GM23338 (cell line): Measurements from ENCODE around the gene DELE1. TPM values are rescaled to one million over a fixed set of nuclear protein-coding genes. Genes with fewer than 3 reads are reported as not detected.

Experiments
- ATAC-seq: fragments of 200-7000 bp; cut with Tn5 transposase; 3 replicates; pipeline ENCODE4 v1.9.1; 2020
- DNase-seq: peaks from one replicate; pipeline ENCODE4 v3.0.0-alpha.2; 2015; ENCODE audit warnings: low spot score
- H2AFZ ChIP-seq: fragments of 200-600 bp; sonication (generic); 2 replicates; pipeline ENCODE4 v1.8.0; 2016; ENCODE audit warnings: antibody characterized with exemption, mild to moderate bottlenecking, moderate library complexity
- H3F3A ChIP-seq: fragments of 200-600 bp; sonication (generic); replicated peaks from 2 replicates; pipeline ENCODE4 v1.8.0; 2017; ENCODE audit warnings: antibody characterized with exemption, mixed run types, low read depth
- H3K27ac ChIP-seq: fragments of 200-600 bp; sonication (generic); 2 replicates; pipeline ENCODE4 v1.6.1; 2016; ENCODE audit warnings: low read depth
- H3K27me3 ChIP-seq: fragments of 200-600 bp; sonication (generic); 2 replicates; pipeline ENCODE4 v1.8.0; 2016; ENCODE audit warnings: mild to moderate bottlenecking, mixed run types, moderate library complexity; ENCODE audit not compliant: insufficient read depth
- H3K36me3 ChIP-seq: fragments of 200-600 bp; sonication (generic); 2 replicates; pipeline ENCODE4 v1.8.0; 2016; ENCODE audit warnings: mild to moderate bottlenecking; ENCODE audit not compliant: insufficient read depth
- H3K4me1 ChIP-seq: fragments of 200-600 bp; sonication (generic); 2 replicates; pipeline ENCODE4 v1.8.0; 2016; ENCODE audit warnings: mild to moderate bottlenecking, moderate library complexity; ENCODE audit not compliant: insufficient read depth
- H3K4me2 ChIP-seq: fragments of 200-600 bp; sonication (generic); 2 replicates; pipeline ENCODE4 v1.7.1; 2017; ENCODE audit warnings: mixed run types
- H3K4me3 ChIP-seq: fragments of 200-600 bp; sonication (generic); 2 replicates; pipeline ENCODE4 v1.6.1; 2016; ENCODE audit warnings: mixed run types
- H3K79me2 ChIP-seq: fragments of 200-600 bp; sonication (generic); replicated peaks from 2 replicates; pipeline ENCODE4 v1.8.0; 2017; ENCODE audit warnings: mild to moderate bottlenecking; ENCODE audit not compliant: insufficient read depth
- H3K9me2 ChIP-seq: fragments of 200-600 bp; sonication (generic); 2 replicates; pipeline ENCODE4 v1.8.0; 2017; ENCODE audit not compliant: insufficient read depth
- H4K20me1 ChIP-seq: fragments of 200-600 bp; sonication (generic); replicated peaks from 2 replicates; pipeline ENCODE4 v1.8.0; 2017; ENCODE audit warnings: mild to moderate bottlenecking; ENCODE audit not compliant: insufficient read depth
- H3K27ac Mint-ChIP-seq: 2 replicates; pipeline ENCODE4 v1.8.0; 2020; ENCODE audit warnings: inconsistent platforms, mild to moderate bottlenecking, moderate library complexity, mixed read lengths
- H3K27me3 Mint-ChIP-seq: 3 replicates; pipeline ENCODE4 v1.8.0; 2022; ENCODE audit warnings: low read depth, mild to moderate bottlenecking, moderate library complexity, mixed read lengths, inconsistent platforms; ENCODE audit not compliant: insufficient read depth, poor library complexity
- H3K36me3 Mint-ChIP-seq: 3 replicates; pipeline ENCODE4 v1.8.0; 2021; ENCODE audit warnings: low read depth, mild to moderate bottlenecking, inconsistent platforms, moderate library complexity, mixed read lengths
- H3K4me1 Mint-ChIP-seq: 3 replicates; pipeline ENCODE4 v1.8.0; 2020; ENCODE audit warnings: mild to moderate bottlenecking, inconsistent platforms, mixed read lengths
- H3K4me3 Mint-ChIP-seq: 3 replicates; pipeline ENCODE4 v1.8.0; 2021; ENCODE audit warnings: moderate library complexity, mild to moderate bottlenecking, inconsistent platforms, mixed read lengths
- H3K9me3 Mint-ChIP-seq: 3 replicates; pipeline ENCODE4 v1.8.0; 2020; ENCODE audit warnings: moderate library complexity, mild to moderate bottlenecking, inconsistent platforms, mixed read lengths
- ETS1 ChIP-seq: IDR thresholded peaks from 2 replicates; pipeline ENCODE4 v1.6.1; 2016; ENCODE audit warnings: antibody characterized with exemption
- EZH2 ChIP-seq: fragments of 200-600 bp; sonication (generic); IDR thresholded peaks from one replicate; pipeline ENCODE4 v1.8.0; 2017; ENCODE audit warnings: antibody characterized with exemption, mild to moderate bottlenecking, low read depth; ENCODE audit not compliant: unreplicated experiment
- polyA plus RNA-seq: library from polyadenylated mRNA; unstranded; fragments of >200 nt; fragmentation: Nextera tagmentation; extraction: Ambion mirVana; gene quantifications from 2 replicates; pipeline ENCODE4 v1.2.1, GENCODE V29; 2016
- total RNA-seq: library from RNA; depleted of rRNA; stranded (reverse); fragments of >200 nt; shearing (Covaris generic); gene quantifications from 2 replicates; pipeline ENCODE4 v1.2.3, GENCODE V29; 2014
- TF ChIP-seq, protein P1 (sequence below), 2 experiments: fragments of 200-600 bp in 1 of 2; sonication (generic) in 1 of 2; conservative IDR thresholded peaks; 2 replicates each; pipeline versions ENCODE4 v1.5.1 to v1.6.1; 2016 to 2017; ENCODE audit warnings: antibody characterized with exemption in 2 of 2, low read depth in 2 of 2, mild to moderate bottlenecking in 2 of 2, moderate library complexity in 1 of 2

DELE1 gene
- total and polyA plus RNA-seq, 2 experiments from 2014 or later: 26.9 to 62.2 TPM

GRCh38 chr5:141960018-141960417, 36.3 kb downstream of the DELE1 start:
- TF ChIP-seq EZH2: no peak
- TF ChIP-seq, protein P1, sequence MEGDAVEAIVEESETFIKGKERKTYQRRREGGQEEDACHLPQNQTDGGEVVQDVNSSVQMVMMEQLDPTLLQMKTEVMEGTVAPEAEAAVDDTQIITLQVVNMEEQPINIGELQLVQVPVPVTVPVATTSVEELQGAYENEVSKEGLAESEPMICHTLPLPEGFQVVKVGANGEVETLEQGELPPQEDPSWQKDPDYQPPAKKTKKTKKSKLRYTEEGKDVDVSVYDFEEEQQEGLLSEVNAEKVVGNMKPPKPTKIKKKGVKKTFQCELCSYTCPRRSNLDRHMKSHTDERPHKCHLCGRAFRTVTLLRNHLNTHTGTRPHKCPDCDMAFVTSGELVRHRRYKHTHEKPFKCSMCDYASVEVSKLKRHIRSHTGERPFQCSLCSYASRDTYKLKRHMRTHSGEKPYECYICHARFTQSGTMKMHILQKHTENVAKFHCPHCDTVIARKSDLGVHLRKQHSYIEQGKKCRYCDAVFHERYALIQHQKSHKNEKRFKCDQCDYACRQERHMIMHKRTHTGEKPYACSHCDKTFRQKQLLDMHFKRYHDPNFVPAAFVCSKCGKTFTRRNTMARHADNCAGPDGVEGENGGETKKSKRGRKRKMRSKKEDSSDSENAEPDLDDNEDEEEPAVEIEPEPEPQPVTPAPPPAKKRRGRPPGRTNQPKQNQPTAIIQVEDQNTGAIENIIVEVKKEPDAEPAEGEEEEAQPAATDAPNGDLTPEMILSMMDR (conservative IDR thresholded peaks at IDR 0.05; ENCODE audit: low read depth in 2 of 2): peak; percentile 37 to 72
- Mint-ChIP-seq H3K27ac (no peak overlapping the region), H3K4me1 (peaks cover 37% of the 10 kb centered on the region), H3K4me3 (no peak overlapping the region), H3K27me3 (peaks cover 3% of the 10 kb centered on the region), H3K9me3 (no peaks in the 10 kb centered on the region), H3K36me3 (no peaks in the 10 kb centered on the region)
- Histone ChIP-seq H2AFZ (peak overlapping the region; percentile 10; the same call in 1 of the 2 replicates), H3K4me1 (peaks cover 16% of the 10 kb centered on the region; the same call in 1 of the 2 replicates), H3K79me2 (no peaks in the 10 kb centered on the region), H3K4me3 (no peak overlapping the region), H3F3A (no peaks in the 10 kb centered on the region), H3K27me3 (no peaks in the 10 kb centered on the region), H3K36me3 (no peaks in the 10 kb centered on the region), H3K27ac (no peak overlapping the region), H4K20me1 (no peaks in the 10 kb centered on the region), H3K9me2 (no peaks in the 10 kb centered on the region), H3K4me2 (no peak overlapping the region)
- peak; percentile 29 for ATAC-seq
- peak; percentile 45 for DNase-seq

GRCh38 chr5:141960449-141961323, 37.0 kb downstream of the DELE1 start:
- Mint-ChIP-seq H3K9me3 (no peaks in the 10 kb centered on the region), H3K36me3 (no peaks in the 10 kb centered on the region), H3K27me3 (peaks cover 3% of the 10 kb centered on the region), H3K27ac (no peak overlapping the region; the same call in 1 of the 2 replicates), H3K4me3 (peak overlapping the region; percentile 0; the same call in 2 of the 3 replicates), H3K4me1 (peaks cover 37% of the 10 kb centered on the region)
- no peaks in the 10 kb centered on the region for H3F3A ChIP-seq
- no peaks in the 10 kb centered on the region for H3K9me2 ChIP-seq
- peak; percentile 92 for DNase-seq
- H3K27me3 ChIP-seq: no peaks in the 10 kb centered on the region
- no peak overlapping the region for H3K27ac ChIP-seq
- H3K4me1 ChIP-seq: peaks cover 16% of the 10 kb centered on the region; the same call in 1 of the 2 replicates
- peak overlapping the region; percentile 10; the same call in 1 of the 2 replicates for H2AFZ ChIP-seq
- TF ChIP-seq, protein P1 (conservative IDR thresholded peaks at IDR 0.05; ENCODE audit: low read depth in 2 of 2): peak; percentile 97 to 99
- 0 out of 2 replicates have a peak, but pooled peaks have one; percentile 42 for TF ChIP-seq ETS1
- no peak for TF ChIP-seq EZH2
- no peak overlapping the region for H3K4me2 ChIP-seq
- H3K36me3 ChIP-seq: no peaks in the 10 kb centered on the region
- H3K4me3 ChIP-seq: no peak overlapping the region
- no peaks in the 10 kb centered on the region for H4K20me1 ChIP-seq
- ATAC-seq: peak; percentile 93
- no peaks in the 10 kb centered on the region for H3K79me2 ChIP-seq
